ENCODE data around the gene DRC1.
"Not testable (repeated sequence)": the region's sequence is repeated elsewhere in the genome, so short reads cannot be mapped to it uniquely, and the experiment has no call there.

The DRC1 gene

GRCh38 chr2:26401739-26402541, at the start of gene DRC1:
Gene DRC1 (plus strand): TSS chr2:26401920. CDS start chr2:26401990, 70 bp downstream.
- peak; percentile 59 for DNase-seq

- peak; percentile 57 for DNase-seq
Observed at GRCh38 chr2:26352892-26353291, 48.8 kb upstream of the DRC1 start.

GRCh38 chr2:26354469-26354868, 47.3 kb upstream of the DRC1 start:
- DNase-seq = not testable (repeated sequence)

GRCh38 chr2:26355038-26355995, 46.4 kb upstream of the DRC1 start:
- DNase-seq = peak; percentile 17

GRCh38 chr2:26356111-26356510, 45.6 kb upstream of the DRC1 start:
- DNase-seq = no peak

GRCh38 chr2:26356771-26357170, 44.9 kb upstream of the DRC1 start:
- DNase-seq = no peak

- DNase-seq = no peak
Observed at GRCh38 chr2:26359886-26360473, 41.7 kb upstream of the DRC1 start.

- DNase-seq = peak; percentile 34
Observed at GRCh38 chr2:26363323-26363722, 38.4 kb upstream of the DRC1 start.

GRCh38 chr2:26363958-26364357, 37.8 kb upstream of the DRC1 start:
- DNase-seq = no peak

GRCh38 chr2:26364669-26365068, 37.1 kb upstream of the DRC1 start:
- no peak for DNase-seq

GRCh38 chr2:26366957-26367356, 34.8 kb upstream of the DRC1 start:
- DNase-seq = no peak

- DNase-seq = not testable (repeated sequence)
Observed at GRCh38 chr2:26369664-26370063, 32.1 kb upstream of the DRC1 start.

- not testable (repeated sequence) for DNase-seq
Observed at GRCh38 chr2:26370909-26371308, 30.8 kb upstream of the DRC1 start.

- no peak for DNase-seq
Observed at GRCh38 chr2:26376799-26377198, 24.9 kb upstream of the DRC1 start.

- no peak for DNase-seq
Observed at GRCh38 chr2:26380281-26380680, 21.4 kb upstream of the DRC1 start.

GRCh38 chr2:26382564-26382963, 19.2 kb upstream of the DRC1 start:
- DNase-seq = no peak

GRCh38 chr2:26384183-26384582, 17.5 kb upstream of the DRC1 start:
- no peak for DNase-seq

- no peak for DNase-seq
Observed at GRCh38 chr2:26384597-26384996, 17.1 kb upstream of the DRC1 start.

GRCh38 chr2:26387189-26387588, 14.5 kb upstream of the DRC1 start:
- no peak for DNase-seq

GRCh38 chr2:26394694-26395093, 7.0 kb upstream of the DRC1 start:
- DNase-seq = no peak

- no peak for DNase-seq
Observed at GRCh38 chr2:26395394-26395793, 6.3 kb upstream of the DRC1 start.

GRCh38 chr2:26396734-26397298, 4.9 kb upstream of the DRC1 start:
- DNase-seq = peak; percentile 40

GRCh38 chr2:26399771-26400376, 1.8 kb upstream of the DRC1 start:
- DNase-seq = no peak

Measured in activated CD4-positive, alpha-beta T cell treated with anti-CD3 and anti-CD28 coated beads, Interleukin-2, Interleukin-6, amounts not matched to agents 100 ng/mL and 50 ng/mL, durations not matched to agents 16 hours and 8 hours (primary cell).